HG02852 (cell line): ENCODE data around the gene TBC1D22A.
A peak's percentile ranks its signal among the peaks of the same experiment; 100 is the strongest.

Source experiments
- ATAC-seq: cut with Tn5 transposase; IDR thresholded peaks from one replicate; pipeline ENCODE4 v1.9.1; 2021; ENCODE audit warnings: mild to moderate bottlenecking, moderate library complexity; ENCODE audit not compliant: unreplicated experiment

Gene TBC1D22A

DNA sequence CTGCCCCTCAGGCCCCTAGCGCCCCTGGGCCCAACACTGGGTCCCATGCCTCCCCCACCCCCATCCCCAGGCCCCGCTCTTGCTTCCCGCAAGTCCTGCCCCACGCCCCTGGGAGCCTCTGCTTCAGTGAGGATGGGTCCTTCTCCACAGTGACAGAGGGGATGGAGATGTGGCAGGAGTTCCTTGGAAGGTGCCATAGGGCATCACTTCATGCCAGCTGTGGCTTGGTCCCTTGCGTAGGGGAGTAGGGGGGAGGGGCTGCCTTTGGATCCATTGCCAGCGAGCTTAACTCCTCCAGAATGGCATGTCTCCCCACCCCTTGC is 9.5 kb upstream of the TBC1D22A start:
- no peak for ATAC-seq

DNA sequence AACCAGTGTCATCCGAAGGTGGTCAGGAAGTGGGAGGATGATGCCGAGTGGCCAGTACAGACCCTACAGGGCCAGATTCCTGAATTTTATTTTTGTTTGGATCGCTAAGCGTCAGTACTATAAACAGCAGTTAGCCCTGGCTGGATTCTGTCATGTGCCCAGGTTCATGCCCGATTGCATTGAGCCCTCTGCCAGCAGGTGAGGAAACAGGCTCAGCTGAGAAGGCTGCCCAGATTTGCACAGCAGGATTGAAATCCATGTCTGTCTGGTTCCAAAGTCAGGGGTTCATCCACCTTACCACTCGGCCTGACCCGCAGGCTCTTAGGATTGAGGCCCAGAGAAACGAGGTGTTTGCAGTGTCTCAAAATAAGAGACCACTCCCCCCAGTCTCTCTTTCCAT is 9.1 kb upstream of the TBC1D22A start:
- ATAC-seq, result no peak

DNA sequence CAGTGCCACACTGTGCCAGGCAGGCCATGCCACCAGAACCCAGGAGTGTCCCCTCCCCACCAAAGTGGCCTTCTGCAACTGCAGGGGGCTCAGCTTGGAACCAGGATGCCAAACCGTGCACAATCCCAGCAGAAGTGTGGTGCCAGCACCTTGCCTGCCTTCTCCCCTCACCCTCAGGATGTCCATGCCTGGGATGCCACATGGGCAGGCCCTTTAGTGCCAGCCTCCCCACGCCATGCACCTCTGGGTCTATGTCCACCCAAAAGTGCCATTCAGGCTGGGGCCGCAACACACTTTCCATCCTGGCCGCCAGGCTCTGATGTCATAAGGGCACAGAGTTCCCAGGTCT is 8.7 kb upstream of the TBC1D22A start:
- ATAC-seq, result no peak

DNA sequence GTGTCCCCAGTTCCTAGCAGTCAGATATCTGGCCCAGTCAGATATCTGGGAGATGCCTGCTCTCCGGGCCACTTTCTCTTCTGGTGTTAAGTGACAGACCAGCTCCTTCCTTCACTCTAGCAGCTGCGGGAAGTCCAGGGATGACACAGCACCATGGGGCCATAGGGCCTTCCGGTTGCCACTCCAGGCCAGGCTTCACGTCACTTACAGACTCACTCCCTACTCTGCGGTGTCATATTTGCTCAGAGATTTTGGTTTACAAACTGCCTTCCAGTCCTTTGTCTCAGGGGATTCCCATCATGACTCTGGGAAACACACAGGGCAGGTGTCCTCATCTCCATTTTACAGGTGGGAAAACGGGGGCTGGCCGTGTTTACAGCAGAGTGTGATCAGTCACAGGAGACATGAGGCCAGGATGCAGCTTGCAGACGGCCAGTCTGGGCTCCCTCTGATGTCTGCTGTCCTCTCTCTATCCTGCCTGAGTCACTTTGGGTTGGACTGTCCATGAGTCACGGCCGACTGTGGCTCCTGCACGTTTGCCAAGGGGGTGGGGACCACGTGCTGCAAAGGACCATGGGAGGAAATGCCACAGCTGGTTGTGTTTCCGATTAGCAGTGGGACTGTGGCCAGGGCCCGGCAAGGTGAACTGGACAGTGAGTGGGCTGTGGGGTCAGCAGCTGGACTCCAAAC is 8.2 kb upstream of the TBC1D22A start:
- ATAC-seq, result no peak

DNA sequence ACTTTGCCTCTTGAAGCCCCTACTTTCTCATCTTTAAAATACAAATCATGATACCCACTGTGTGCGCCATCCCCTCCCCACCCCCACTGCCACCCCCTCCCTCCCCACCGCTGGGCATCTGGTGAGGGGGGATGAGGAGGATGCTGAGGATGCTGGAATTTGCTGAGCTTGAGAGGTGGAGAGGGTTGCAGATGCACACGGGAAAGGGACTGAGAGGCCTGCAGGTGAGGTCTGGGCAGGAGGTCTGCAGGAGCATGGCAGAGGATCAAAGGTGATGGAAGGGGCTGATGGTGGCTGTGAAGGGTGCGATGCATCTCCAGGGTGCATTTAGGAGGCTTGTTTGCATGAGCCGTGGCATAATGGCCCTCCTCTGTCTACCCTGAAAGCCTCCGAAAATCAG is 7.6 kb upstream of the TBC1D22A start:
- no peak for ATAC-seq

DNA sequence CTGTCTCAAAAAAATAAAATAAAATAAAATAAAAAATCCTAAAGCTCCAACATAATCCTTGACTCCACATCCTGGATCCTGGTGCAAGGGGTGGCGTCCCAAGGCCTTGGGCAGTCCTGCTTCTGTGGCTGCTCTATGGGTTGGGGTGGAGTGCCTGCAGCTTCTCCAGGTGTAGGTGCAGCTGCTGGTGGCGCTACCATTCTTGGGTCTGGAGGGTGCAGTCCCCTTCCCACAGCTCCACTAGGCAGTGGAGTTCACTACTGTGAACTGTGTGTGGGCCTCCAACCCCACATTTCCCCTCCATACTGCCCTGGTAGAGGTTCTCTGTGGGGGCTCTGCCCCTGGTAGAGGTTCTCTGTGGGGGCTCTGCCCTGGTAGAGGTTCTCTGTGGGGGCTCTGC is 6.9 kb upstream of the TBC1D22A start:
- no peak for ATAC-seq

DNA sequence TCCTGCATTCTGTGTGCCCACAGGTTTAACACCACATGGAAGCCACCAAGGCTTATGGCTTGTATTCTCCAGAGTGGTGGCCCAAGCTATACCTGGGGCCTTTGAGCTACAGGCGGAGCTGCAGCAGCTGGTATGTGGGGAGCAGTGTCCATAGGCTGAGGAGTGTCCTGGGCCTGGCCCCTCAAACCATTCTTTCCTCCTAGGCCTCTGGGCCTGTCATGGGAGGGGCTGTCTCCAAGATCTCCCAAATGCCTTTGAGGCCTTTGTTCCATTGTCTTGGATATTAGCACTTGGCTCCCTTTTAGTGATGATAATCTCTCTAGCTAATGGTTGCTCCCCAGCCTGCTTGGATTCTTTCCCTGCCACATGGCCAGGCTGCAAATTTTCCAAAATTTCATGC is 6.4 kb upstream of the TBC1D22A start:
- no peak for ATAC-seq

DNA sequence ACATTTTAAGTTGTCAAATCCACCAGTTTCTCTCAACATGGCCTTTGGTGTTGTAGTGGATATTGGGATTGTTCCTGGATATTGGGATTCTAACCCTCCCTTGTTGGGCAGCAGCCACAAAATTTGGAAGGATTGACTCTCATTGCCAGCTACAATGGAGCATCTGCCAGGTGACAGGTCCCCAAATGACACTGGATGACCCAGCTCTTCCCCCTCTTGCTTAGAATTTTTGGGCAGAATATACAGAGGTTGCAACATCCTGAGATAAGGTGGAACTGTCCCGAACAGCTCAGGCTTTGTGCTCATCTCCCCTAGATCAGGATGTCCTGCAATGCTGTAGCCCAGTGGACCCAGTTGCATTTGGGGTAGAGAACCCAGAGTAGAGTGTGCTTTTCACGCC is 5.3 kb upstream of the TBC1D22A start:
- no peak for ATAC-seq

DNA sequence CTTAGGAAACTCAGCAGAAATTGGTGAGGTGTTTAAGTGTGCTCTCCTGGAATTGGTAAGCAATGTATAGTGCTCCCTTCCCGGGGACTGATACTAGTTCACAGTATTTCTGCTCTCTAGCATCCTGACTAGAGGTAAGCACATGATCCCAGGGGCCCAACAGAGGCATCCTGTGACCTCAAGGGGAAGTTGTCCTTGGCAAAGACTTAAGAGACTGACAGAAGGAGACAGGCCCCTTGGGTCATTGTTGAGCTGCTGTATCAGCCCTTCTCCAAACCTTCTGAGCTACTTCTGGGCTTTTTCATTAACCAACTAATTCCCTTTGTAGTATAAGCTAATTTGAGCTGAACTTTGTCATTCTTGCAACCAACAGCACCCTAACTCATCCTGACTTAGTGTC is 4.3 kb upstream of the TBC1D22A start:
- ATAC-seq, result no peak

DNA sequence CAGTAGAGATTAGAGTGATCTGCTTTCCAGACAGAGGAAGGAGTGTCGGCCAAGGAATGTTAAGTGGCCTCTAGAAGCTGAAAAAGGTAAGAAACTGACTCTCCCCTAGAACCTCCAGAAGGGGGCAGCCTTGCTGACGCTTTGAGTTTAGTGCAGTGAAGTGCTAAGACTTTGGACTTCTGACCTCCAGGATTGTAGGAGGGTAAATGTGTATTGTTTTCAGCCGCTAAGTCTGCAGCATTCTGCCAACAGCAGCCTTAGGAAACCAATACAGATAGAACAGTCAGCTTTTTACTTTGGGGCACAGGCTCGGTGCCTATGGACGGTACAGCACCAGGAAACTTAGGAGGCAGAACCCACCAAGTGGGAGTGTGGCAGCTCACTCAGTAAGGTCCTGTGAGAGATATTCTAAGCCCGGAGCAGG is 3.6 kb upstream of the TBC1D22A start:
- ATAC-seq, result no peak

DNA sequence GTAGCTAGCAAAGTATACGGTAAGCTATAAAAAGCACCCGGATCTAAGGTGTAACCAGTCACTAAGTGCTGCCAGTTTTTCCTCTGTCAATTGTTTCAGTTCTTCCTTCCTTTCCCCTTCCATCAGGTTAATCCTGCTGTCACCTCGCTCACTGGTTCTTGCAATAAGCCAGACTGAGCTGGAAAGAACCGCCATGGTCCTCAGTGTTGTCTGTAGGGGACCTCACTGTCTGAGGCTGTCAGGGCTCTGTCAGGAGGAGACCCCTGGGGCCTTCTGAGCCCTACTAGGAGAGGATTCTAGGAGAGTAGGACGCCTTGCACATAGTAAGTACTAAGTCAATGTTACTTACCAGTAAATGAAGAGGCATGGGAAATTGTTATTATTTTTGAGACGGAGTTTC is 1.4 kb upstream of the TBC1D22A start:
- no peak for ATAC-seq

DNA sequence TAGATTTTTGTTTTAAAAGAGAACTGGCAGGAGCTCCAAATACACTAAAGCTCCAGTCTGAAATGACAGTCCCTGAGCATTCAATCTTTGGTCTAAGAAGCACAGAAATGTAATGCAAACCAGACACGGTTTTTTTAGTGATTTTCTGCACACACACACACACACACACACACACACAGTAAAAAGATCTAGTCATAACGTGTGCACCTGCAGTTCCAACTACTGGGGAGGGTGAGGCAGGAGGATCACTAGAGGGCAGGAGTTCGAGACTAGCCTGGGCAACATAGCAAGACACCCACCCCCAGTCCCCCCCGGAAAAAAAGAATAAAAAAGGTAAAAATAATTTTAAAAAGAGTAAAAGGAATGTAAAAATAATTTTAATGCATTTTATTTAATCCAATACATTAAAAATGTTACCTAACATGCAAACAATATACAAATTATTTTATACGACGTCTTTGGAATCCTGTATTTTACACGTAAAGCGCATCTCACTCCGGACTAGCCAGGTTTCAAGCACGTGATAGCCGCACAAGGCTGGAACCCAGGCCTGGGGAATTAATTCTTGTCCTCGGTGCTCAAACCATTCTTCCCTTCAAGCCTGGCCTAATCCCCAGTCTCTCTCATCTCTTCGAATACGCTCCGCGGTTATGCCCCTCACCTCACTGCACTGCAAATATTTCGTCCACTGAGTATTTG is 762 bp upstream of the TBC1D22A start:
- no peak for ATAC-seq

DNA sequence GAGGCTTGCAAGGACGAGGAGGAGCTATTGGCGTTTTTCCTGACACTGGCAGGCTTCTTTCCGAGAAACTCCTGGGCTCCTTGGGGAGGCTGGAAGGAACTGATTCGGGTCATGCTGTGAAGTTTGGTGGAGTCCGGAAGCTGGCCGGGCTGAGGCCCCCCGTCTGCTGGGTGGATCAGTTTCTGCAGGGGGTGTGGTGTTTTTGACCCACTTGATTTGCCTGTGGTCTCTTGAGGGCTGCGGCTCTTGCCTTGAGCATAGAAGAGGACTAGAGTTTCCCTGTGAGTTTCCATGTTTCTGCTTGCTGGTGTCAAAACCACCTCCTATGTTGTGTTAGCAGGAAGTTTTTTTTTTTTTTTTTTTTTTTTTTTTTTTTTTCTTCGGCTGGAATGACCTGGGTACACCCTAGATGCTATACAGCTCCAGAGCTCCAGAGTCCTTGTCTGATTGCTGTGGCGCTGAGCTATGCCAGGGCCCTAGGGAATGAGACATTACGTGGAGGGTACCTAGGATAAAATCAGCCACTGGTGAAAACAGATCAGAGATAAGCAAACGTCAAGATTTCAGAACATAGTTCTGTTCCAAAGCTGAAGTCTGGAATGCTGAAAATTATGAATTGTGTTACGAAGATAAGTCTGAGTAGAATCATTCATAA is 728 bp downstream of the TBC1D22A start:
- ATAC-seq, result peak; percentile 56

DNA sequence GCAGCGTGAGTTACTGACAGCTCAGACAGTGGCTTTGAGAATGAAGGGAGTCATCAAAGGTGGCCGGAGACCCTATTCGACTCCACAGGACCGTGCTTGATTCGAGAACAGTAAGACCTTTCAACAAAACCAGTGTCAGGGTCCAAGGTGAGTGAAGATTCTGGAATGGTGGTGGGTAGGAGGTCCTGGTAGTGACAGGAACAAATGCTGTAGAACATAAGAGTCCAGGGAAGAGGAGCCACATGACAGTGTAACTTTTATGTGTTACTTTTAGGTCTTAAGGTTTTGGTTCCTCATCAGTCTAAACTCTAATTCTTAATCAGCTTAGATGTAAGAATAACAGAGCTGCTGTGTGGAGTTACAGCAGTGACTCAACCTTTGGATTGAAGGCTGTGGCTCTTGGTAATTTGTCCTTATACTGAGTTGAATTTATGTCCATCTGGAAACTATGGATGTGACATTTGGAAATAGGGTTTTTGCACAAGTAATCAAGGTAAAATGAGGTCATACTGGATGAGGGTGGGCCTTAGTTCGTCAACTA is 1.8 kb downstream of the TBC1D22A start:
- ATAC-seq, result no peak

DNA sequence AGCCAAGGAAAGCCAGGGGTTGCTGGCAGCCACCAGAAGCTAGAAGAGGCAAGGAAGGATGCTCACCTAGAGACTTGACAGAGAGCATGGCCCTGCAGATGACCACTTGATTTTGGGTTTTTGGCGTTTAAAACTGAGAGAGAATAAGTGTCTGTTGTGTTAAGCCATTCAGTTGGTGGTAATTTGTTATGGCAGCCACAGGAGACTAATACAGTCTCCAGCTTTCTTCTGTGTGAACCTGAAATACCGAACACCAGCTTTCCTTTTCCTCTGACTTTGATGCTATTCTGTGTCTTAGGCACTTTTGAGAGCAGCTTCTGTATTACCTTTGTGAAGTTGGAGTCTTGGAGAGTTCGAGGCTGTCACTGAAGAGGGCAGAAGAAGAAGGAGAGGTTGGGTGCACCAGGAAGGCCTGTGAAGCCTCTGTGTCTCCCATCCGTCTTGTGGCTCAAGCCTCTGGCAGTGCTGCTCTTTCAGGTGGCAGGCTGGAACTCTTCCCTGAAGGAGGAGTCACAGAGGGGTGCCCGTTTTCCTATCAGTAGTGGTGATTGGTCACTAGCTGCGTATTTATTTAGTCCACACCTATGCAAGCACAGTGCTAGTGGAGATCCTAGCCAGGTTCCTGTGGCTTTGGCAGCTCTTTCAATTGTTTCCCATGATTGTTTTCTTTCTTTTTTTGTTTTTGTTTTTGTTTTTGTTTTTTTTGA is 2.5 kb downstream of the TBC1D22A start:
- no peak for ATAC-seq

DNA sequence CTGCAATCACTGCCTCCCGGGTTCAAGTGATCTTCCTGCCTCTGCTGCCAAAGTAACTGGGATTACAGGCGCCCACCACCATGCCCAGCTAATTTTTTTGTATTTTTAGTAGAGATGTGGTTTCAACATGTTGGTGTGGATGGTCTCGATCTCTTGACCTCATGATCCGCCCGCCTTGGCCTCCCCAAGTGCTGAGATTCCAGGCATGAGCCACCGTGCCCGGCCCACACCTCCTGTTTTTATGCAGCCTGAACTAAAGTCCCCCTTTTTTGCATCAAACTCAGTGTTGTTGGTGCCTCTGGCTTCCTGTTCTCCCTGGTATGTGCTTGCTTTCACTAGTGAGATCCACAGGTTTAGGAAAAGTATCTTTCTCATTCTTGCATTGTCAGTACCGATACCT is 4.2 kb downstream of the TBC1D22A start:
- ATAC-seq, result no peak

DNA sequence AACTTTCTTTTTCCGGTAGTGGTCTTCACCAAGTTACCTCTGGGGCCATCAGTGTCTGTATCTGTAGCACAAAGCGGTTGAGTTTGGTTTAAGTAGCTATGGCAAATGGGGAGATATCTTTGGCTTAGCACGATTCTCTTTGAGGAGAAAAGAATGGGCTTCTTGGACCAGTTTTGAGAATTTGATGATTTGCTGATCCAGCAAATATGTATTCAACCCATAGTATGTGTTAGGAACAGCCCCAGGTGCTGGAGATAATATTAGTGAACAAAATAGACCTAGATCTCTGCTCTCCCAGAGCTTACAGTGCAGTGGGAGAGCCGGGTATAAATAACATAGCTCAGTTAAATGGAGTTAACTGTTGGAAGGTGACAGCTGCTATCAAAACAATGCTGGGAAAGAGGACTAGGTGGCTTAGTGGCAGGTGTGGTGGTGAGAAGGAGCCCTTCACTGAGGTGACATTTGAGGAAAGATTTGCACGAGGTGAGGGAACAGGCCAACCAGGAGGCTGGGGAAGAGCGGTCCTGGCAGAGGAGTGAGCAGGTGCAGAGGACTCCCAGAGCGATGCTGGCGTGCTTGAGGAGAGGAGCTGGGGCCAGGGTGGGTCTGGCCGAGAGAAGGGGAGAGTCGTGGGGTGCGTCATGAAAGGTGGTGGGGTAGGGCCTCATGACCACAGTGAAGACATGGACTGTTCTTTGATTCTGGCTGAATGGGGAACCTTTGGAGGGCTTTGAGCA is 5.0 kb downstream of the TBC1D22A start:
- no peak for ATAC-seq

DNA sequence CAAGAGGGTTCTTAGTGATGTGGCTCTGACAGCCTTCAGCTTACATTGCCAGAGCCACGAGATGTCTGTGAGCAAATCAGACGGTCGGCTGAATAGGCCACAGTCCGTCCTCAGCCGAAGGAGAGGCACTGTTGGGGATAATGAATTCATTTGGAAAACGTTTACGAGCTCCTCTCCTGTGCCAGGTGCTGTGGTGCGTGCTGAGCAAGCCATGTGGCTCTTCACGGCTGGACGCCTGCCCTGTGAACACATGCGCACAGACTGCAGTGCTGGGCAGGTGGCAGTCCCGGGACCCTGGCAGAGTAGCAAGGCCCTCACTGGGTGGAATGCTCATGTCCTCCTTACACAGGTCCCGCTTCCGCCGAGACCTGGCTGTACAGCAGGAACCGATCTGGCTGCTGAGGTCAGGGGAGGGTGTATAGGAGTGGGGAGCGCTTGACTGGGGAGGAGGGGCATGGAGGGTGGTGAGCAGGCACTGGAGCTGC is 6.8 kb downstream of the TBC1D22A start:
- no peak for ATAC-seq

DNA sequence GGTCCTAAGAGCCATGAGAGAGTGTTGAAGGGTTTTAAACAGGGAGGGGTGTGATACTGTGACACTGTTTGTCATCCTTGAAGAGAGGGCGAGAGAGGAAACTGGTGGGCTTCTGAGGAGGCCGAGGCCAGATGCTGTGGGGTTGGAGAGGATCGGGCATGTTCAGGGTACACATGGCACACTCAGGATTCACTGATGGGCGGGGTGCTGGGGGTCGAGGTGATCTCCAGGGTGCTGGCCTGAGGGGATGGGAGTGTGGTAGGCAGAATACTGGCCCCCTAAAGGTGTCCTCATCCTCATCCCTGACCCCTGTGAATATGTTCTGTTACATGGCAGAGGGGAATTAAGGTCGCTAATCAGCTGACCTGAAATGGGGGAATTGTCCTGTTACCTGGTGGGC is 7.3 kb downstream of the TBC1D22A start:
- no peak for ATAC-seq

DNA sequence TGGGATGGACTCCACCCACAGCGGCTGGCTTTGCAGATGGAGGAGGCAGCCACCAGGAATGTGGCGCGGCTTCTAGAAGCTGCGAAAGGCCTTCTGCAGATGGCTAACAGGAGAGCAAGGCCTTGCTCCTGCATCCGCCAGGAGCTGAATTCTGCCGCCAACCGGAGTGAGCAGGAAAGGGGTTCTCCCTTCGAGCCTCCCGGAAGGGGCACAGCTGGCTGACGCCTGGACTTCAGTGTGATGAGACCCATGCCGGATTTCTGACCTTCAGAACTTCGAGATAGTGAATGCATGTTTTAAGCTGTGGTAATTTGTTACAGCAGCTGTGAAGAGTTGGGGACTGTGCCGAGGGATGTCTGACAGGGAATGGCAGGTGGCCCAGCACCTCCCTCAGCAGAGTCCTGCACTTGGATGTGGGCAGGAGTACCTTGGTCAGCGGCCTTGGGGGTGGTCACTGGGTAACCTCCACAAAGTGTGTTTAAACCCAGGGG is 7.7 kb downstream of the TBC1D22A start:
- ATAC-seq, result no peak

DNA sequence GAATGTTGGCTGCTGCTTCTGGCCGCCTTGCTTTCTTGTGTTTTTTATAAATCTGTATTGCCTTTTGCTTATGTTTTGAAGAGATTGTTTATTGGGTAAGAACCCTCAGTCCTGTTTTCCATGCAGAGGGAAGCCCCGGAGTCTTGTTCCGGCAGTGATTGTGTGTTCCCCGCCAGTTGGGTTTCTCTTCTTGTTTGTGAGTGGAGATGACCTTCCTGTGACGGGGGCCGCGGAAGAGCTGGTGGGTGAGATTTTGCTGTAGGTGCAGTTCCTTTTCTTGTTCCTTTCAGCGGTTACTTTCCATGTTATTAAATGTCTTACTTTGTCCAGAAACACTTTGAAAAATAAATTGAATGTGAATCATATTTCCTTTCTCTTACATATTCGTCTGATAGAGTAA is 8.3 kb downstream of the TBC1D22A start:
- no peak for ATAC-seq
